ENCODE measurements around the gene BRI3BP.

- TF ChIP-seq CTCF (conservative IDR thresholded peaks at IDR 0.05) (no peak), ZFX (IDR thresholded peaks at IDR 0.05) (no peak)
Observed at GRCh38 chr12:125023065-125023464, 29.6 kb downstream of the BRI3BP start.
